Glomerular visceral epithelial cell (primary cell): ENCODE data around the gene BTBD2.

Source experiments
- DNase-seq: peaks from one replicate; pipeline ENCODE4 v3.0.0-alpha.2; 2016; ENCODE audit errors: extremely low spot score

Gene BTBD2

DNA sequence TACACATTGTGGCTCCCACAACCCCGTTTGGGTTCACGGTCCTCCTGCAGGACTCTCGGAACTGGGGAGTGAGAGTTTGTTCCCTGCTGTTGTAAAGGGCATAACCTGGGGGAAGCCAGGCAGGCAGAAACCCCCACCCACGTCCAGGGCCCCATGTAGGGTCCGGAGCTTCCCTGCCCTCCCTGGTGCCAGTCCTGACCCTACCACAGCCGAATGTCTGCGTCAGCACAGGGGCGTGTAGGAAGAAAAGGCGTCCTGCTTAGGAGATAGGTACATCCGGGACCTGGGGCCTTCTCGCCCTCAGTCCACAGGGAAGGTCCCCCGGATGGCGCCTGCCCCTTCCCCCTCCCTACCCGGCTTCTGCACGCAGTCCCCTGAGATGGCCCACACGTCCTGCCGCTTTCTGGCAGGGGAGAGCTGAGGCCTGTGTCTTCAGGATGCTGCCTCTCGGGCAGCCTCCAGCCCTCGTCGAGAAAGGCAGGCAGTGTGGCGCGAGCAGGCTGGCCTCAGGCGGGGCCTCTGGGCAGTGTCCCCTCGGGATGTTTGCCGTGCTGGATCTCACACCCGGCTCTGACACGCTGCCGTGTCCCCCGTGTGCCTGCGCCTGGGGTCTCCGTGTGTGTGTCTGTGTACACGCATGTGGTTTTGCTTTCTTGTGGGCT, 55.5 kb downstream of the BTBD2 start:
- no peak for DNase-seq

DNA sequence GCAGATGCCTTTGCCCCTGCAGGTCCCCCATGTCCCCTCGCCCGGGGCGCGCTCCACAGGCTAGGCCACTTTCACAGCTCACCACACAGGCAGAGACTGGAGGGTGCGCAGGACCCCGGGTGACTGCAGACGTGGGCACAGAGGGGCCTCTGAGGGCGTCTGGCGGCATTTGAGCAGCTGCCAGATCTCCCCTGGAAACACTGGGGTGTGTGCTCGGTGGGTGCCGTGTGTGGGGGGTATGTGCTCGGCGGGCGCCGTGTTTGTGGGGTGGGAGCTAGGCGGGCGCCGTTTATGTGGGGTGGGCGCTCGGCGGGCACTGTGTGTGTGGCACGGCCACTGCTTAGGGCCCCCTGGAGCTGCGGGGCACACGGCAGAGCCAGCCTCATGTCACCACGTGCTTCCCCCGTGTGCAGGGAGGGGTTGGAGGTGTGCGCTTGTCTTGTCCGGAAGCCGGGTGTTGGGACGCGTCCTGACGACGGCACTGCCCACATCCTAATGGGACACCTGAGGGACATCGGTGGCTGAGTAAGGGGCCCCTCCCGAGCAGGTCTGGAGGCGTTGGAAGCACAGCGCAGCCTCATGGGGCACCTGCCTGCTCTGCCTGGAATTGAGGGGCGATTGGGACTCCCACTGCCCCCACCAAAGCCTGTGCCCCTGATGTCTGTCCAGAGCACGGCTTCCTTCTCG, 57.8 kb downstream of the BTBD2 start:
- DNase-seq, result no peak

DNA sequence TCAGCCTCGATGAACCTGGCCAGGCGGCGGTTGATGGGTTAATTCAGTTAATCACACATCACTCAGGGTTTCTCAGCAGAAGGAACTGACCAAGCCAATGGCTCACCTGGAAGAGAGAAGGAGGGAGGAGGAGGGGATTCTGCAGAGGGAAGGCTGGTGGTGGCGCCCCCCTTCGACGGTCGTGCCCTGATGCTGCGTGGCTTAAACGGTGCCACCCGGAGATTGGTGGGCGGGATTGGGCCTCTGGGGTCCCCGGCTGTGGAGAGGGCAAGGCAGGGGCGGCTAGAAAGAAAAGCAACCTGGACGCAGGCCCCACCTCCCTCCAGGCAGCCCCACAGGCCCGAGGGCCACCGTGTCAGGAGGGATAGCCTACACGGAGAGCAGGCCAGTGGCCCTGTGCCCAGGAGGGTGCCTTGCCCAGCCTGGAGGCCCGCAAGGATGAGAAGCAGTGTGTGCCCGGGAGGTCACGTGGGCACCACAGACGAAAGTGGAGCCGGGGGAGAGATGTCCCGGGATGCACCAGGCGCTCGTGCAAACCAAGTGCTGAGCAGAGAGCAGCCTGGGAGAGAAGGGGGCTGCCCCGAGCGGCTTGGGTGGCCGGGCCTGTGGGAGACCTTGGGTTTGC, 58.5 kb downstream of the BTBD2 start:
- no peak for DNase-seq

DNA sequence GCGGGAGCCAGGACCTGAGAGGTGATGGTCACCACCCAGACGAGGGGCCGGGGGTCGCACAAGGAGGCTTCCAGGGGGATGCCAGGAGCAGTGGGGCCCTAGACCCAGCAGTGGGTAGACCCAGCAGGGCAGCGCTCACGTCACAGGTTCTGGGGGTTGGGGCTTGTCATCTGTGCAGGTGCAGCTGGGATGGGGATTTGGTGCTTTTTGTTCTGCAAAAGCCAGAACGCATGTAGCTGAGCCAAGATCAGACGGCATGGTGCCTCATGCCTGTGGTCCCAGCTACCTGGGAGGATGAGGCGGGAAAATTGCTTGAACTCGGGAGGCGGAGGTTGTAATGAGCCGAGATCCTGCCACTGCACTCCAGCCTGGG, 59.4 kb downstream of the BTBD2 start:
- DNase-seq, result no peak

DNA sequence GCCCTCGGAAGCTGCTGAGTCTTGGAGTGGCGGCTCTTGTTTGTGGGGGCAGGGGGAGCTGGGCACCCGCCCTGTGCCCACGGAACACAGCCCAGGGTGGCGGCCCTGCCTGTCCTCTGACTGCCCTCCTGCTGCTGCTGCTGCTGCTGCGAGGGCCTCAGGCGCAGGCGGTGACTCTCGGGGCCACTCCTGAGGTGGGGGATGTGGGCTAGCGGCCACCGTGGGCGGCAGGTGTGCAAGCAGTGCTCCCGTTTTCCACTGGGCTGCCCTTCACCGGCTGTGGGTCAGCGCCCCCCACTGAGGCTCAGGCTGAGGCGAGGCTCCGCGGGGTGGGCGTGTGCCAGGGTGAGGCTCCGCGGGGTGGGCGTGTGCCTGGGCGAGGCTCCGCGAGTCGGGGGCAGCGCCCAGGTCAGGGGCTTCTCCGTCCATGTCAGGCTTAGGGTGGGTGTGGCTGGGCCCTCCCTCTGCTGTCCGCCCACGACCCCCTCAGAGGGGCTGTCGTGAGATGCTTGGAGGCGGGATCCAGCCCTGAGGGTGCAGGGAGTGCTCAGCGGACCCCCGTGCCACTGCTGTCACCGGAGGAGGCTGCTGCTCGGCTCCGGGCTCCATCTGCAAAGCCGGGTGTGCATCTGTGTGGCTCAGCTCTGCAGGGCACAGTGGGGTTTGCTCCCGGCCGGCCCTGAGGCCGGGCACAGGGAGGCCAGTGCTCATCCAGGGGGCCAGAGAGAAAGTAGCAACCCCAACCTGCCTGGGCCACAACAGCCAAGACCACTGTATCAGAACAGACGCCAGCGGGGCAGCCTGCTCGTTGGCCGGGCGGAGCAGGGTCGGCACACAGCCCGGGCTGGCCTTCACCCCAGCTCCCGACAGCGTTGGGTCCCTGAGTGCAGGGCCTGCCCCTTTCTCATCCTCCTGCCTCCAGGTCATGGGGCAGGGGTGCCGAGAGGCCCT, 60.1 kb downstream of the BTBD2 start:
- no peak for DNase-seq

DNA sequence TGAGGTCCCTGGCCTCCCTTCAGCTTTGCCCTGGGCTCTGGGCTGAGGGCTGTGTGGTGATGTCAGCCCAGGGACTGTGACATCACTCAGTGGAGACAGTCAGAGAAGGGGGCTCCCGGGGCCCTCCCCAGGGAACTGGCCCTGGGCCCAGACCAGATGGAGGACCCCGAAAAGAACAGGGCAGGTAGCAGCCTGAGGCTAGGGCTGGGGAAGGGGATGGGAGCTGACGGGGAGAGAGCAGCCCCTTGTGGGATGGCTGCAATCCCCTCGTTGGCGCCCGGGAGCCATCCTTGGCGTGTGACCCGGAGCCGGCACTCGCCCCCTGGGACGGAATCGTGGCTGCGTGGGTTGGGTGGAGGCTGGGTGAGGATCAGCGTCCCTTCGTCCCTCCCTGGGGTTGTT, 61.0 kb downstream of the BTBD2 start:
- no peak for DNase-seq

DNA sequence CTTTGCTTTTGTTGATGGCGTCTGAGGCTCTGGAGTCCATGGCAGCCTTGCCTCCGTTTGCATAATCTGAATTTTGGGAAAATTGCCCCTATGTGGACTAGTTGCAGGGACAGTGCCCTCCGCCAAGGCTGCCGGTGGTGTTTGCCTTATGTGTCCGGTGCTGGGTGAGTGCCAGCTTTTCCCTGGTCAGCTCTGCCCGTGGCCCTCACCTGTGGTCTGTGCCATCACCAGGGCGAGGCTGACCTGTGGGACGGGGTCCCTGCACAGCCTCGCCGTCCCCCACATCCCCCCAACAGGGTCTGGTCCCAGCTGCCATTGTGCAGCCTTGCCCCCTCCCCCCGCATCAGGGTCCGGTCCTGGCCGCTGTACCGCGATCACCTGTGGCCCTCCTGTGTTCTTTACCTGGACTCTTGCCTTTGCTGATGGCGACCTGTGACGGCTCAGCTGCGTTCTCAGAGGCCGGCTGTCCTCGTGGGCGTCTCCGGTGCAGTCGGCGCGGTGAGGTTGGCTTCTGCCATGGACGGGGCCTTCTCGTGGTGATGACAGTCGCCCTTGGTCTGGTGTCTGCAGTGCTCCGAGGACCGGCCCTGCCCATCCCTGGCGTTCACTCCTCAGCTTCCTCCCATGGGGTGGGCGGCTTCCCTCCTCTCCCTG, 61.9 kb downstream of the BTBD2 start:
- no peak for DNase-seq

DNA sequence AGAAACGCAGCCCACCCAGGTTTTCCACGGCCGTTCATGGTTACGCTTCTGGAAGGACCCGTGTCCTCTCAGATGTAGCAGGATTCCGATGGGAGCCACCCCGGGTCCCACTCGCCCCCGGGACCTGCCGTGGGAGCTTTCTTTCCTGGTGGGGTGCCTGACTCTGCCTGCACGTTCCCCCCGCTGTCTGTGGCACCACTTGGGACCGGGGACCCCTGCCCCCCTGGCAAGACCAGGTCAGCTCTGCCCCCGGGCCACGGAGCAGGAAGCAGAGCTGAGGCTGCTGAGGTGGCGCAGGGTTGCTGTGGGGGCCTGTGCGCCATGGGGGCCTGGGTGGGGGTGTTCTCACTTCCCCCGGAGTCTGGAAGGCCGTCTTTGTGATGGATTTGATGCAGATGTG, 62.5 kb downstream of the BTBD2 start:
- no peak for DNase-seq

DNA sequence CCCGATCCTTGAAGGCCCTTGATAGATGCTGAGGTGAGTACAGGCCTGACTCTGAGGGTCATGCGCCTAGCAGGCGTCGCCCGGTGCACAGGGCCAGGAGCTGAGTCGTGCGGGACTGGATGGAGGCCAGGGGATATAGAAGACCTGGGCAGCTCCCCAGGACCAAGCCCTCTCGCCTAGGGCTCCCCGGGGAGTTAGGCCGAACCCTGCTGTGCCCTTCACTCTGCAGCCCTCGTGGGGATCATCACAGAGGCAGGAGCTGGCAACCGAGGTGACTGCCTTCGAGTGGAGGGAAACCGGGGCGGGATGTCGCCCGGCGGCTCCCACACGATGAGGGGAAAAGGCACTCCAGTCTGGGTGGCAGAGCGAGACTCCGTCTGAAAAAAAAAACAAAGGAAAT, 62.9 kb downstream of the BTBD2 start:
- DNase-seq, result no peak

DNA sequence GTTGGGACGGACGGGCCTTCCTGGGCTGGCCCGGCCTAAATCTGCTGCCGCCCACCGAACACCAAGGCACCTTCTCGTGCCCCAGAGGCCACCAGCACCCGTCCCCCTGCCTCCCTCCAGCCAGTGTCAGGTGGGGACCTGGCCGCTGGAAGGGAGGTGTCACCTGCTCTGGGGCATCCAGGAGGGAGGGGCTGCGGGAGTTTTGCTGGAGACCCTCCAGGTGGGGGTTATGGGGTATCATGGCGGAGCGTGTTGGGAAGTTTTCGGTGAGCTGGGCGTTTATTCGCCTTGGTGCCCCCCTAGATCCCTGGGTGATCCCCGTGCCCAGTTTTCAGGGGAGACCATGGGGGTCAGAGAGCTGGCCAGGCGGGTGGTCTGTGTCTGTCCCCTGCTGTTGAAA, 64.9 kb downstream of the BTBD2 start:
- DNase-seq, result no peak

DNA sequence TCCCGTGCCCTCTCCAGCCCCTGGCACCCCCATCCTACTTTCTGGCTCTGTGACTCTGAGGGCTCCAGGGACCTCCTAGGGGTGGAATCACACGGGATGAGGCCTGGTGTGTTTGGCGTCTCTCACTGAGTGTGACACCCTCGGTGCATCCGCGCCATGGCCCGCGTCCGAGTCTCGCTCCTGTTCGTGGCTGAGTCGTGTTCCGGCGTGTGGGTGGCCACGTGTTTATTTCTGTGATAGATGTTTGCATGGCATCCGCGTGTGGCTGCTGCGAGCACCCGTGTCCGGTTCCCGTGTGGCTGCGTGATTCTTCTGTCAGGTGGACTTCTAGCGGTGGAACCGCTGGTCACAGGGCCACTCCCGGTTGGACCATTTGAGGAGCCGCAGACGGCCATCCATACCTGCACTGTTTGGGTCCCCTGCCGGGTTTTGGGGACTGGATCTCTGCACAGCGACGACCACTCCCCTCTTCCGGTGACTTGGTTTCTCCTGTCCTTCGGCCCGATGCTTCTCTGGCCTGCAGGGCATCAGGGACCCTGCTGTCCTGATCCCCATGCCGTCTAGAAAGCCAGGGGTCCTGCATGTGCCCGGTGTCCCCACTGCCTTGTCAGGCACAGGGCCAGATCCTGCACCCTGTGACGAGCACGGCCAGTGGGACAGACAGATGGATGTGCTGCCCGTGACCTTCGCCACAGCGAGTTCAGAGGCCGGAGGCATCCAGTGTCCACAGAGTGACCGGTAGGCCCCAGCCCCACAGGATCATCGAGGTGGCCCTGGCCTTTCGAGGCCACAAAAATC, 66.0 kb downstream of the BTBD2 start:
- no peak for DNase-seq

DNA sequence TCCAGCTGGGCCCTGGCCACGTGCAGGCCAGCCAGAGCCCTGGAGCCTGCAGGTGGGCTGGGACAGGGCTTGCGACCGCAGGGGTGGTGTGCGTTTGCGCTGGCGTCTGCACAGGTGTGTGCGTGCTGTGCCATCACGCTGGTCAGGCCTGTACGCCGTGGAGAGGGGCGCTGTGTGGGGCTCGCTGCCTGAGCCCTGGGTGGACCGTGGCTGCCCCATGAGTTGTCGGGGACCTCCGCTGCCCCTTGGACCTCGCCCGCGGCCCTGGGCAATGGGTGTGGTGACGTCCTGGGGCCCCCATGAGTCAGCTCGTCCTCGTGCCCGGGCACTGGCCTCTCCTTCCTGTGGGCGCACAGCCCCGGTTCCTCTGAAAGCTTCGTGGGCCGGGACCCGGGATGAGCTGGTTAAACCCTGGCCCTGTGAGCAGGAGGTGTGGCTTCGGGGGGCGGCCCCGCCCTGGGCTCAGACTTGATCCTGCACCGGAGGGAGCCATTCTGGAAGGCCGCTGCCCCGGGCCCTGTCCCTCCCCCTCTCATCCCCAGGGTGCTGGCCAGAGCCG, 67.8 kb downstream of the BTBD2 start:
- DNase-seq, result no peak

DNA sequence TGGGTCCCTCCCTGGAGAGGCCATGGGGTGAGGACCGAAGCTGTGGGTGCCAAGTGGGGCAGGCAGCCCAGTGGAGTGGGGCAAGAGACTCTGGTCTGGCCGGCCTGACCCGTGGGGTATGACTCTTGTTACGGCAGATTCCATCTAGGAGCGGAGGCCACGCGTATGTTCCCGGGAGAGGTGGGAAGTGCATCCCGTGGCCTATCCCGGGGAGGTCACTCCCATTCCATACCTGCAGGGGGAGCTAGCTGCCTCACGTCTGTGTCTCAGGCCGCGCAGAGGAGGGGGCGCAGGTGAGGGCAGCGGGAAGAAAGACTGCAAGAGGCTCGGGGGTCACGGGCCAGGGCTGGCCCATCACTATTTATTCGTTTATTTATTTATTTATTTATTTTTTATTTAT, 69.6 kb downstream of the BTBD2 start:
- peak; percentile 36 for DNase-seq

DNA sequence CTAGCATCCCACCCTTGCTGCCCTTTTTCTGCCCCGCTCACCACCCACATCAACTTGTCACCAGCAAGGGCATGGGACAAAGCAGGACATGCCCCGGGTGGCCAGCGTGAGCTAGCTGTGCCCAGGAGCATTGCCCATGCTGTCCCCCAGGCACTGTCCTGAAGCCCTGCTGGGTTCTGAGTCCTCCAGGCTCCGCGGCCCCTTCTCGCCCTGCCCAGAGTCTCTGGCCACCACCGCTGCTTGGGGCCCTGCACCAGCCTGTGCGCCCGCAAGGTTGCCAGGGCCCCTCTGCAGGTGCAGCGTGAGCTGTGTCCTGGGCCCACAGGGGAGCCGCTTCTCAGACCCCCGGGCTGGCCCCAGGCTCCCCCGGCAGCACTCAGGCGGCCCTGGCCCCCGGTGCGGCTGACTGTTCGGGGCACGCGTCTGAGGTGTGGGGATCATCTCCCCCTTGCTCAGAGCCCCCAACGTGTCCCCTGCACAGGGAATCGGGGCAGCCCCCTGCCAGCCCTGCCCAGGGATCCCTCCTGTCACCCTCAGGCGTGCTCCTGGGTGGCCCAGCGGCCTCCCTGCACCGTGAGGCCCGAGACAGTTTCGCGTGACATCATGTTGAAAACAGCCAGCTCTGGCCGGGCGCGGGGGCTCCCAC, 70.5 kb downstream of the BTBD2 start:
- no peak for DNase-seq

DNA sequence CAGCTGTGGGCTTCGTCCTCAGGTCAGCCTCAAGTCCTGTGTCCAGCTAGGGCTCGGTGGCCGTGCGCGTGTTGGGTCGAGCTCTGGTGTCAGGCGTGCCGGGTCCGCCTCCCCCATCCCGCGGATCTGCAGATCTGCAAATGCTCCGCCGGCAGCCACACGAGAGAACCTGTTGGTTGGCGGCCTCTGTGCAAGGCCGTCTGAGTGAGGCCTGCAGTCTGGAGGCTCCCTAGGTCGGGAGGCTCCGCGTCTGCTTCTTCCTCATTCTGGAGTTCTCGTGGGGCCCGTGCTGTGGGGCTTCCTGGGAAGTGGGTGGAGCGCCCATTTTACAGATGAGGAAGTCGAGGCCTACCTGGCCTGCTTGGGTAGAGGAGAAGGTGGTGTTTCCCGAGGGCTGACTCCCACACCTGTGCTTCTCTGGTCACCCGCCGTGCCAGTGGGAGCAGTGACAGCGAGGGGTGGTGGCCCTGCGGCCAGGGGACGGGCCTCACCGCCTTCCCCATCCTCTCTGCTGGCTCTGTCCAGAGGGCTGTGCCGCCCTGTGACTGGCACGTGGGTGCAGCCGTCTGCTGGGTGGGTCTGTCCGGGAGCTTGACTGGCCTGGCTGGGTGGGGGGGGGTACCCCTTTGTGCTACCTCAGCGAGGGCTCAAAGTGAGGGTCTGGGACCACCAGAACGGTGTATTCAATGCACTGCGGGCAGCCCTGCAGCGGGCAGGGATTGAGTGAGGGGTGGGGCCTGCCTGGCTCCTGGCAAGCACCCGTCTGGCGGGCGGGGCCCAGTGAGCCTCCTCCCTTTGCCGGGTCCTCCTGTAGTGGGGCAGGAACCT, 71.2 kb downstream of the BTBD2 start:
- DNase-seq, result no peak

DNA sequence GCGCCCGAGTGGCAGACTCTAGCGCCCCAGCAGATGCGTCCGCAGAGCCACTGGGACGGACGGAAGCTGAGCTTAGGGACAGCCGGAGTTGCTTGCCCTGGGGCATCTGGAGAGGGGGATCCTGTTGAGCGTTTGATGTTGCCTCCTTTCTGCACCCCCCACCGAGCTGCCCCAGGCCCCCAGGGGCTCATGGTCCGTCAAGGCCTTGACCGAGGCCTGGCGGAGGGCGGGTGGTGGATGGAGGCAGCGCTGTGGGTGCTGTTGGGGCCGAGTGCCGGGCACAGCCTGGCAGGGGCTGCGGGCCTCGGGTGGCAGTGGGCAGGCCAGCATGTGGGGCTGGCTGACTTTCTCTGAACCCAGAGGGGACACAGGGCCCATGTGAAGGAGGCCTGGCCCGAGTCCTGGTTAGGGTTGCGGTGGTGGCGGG, 71.8 kb downstream of the BTBD2 start:
- DNase-seq, result no peak

DNA sequence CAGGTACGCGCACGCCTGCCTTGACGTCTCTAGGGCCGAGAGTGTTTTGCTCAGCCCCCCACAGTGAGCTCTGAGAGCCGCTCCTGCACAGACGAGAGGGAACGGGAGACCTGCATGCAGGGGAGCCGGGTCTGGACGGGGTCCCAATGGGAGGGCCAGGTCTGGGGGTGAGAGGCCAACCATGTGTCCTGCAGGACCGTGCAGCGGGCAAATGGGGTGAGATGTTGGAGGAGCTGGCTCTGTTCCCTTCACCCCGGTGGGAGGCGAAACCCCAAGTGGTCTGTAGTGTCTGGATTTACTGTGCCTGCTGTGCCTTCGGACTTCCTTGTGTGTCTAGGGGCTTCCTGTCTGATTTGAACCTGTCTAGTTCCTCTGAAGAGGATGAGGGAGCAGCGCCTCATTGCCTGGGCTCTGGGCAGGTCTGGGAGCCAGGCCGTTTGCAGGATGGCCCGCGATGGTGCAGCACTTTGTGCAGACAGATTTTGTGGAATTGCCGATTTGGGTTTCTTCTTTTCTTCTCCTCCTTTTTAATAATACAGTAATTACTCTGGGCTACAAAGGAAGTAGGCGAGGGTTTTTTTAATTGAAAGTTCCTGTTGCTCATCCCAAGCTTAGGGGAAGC, 72.5 kb downstream of the BTBD2 start:
- DNase-seq, result no peak

DNA sequence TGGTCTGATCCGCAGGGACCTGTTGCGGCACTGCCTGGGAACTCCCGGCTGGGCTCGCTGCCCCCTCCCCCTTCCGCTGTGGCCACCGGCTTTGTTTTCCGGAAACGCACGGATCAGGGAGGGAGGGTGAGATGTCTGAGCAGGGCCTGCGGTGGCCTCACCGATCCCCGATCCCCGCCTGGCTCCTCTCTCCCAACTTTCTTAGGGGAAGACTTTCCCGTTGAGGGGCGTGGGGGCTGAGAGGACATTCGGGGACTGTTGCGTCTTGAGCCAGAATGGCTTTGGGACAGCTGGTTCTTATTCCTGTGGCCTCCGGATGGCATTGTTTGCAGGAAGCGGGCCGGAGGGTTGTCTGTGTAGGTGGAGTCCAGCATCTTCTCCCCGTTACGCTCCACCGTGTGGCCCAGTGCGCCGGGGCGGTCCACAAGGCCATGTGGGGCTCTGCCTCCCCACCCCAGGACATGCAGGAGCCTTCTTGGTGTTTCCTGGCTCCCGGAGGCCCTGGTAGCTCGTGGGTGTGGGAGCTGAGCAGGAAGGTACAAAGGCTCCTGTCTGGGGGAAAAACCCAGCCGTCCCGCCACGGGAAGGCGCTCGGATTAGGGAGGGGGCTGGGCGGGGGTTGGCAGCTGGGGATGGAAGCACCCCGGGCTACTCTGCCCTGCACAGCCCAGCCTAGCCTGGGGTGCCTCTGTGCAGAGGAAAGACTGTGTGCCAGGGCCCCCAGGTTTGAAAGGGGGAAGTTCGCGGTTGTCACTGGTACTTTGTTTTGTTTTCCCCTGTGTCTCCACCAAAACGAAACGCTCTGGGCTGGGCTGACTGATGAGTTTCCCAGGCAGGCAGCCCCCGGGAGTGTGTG, 73.2 kb downstream of the BTBD2 start:
- peak; percentile 70 for DNase-seq
